A673 (cell line): Measurements from ENCODE around the gene AIFM2. TPM values are rescaled to one million over a fixed set of nuclear protein-coding genes. Genes with fewer than 3 reads are reported as not detected.
"Not testable (repeated sequence)": the region's sequence is repeated elsewhere in the genome, so short reads cannot be mapped to it uniquely, and the experiment has no call there.

ENCODE experiments used
- BruUV-seq: library from RNA; stranded (reverse); fragments of 400-500 nt; replicated peaks from 2 replicates; lab custom pipeline; 2021; lab: Mats Ljungman, UMichigan
- CTCF ChIA-PET: fragments of 300-600 bp; sonication (Branson Sonifier 250); formaldehyde crosslinking; loops from one replicate; lab custom pipeline; 2022; ENCODE audit warnings: antibody characterized with exemption; lab: Charles Lee
- POLR2A ChIA-PET: fragments of 300-600 bp; sonication (Branson Sonifier 250); formaldehyde crosslinking; loops from one replicate; lab custom pipeline; 2022; ENCODE audit warnings: antibody characterized with exemption; ENCODE audit not compliant: low non-redundant PET; lab: Charles Lee
- DNase-seq: peaks from one replicate; pipeline ENCODE4 v3.0.0-alpha.2; 2015; ENCODE audit warnings: low spot score
- H3K27ac ChIP-seq: fragments of 200-600 bp; sonication (generic); 2 replicates; pipeline ENCODE4 v1.5.1; 2016; ENCODE audit warnings: mixed run types, low read depth, mild to moderate bottlenecking, mixed read lengths, antibody characterized with exemption, low read length; ENCODE audit not compliant: poor library complexity, severe bottlenecking
- H3K27me3 ChIP-seq: fragments of 200-600 bp; sonication (generic); replicated peaks from 2 replicates; pipeline ENCODE4 v1.6.1; 2017; ENCODE audit warnings: mixed run types, low read depth, mild to moderate bottlenecking, mixed read lengths, antibody characterized with exemption, low read length; ENCODE audit not compliant: insufficient read depth, poor library complexity
- H3K36me3 ChIP-seq: fragments of 200-600 bp; sonication (generic); 2 replicates; pipeline ENCODE4 v1.6.1; 2016; ENCODE audit warnings: mixed run types, mild to moderate bottlenecking, mixed read lengths, antibody characterized with exemption, low read length; ENCODE audit not compliant: insufficient read depth, poor library complexity, severe bottlenecking
- H3K4me1 ChIP-seq: fragments of 200-600 bp; sonication (generic); 2 replicates; pipeline ENCODE4 v1.6.1; 2017; ENCODE audit warnings: mixed run types, mild to moderate bottlenecking, mixed read lengths, antibody characterized with exemption, low read length; ENCODE audit not compliant: insufficient read depth, poor library complexity, severe bottlenecking
- H3K4me3 ChIP-seq: fragments of 200-600 bp; sonication (generic); 2 replicates; pipeline ENCODE4 v1.5.1; 2016; ENCODE audit warnings: low read depth, mixed run types, mild to moderate bottlenecking, mixed read lengths, low read length; ENCODE audit not compliant: poor library complexity, severe bottlenecking
- H3K9me3 ChIP-seq: fragments of 200-600 bp; sonication (generic); 2 replicates; pipeline ENCODE4 v1.6.1; 2016; ENCODE audit warnings: mixed run types, low read depth, mild to moderate bottlenecking, mixed read lengths, antibody characterized with exemption, low read length; ENCODE audit not compliant: poor library complexity, severe bottlenecking
- EZH2 ChIP-seq: fragments of 200-600 bp; sonication (generic); IDR thresholded peaks from 2 replicates; pipeline ENCODE4 v1.6.1; 2017; ENCODE audit warnings: borderline replicate concordance, low read depth, mild to moderate bottlenecking, mixed read lengths, antibody characterized with exemption, low read length; ENCODE audit not compliant: poor library complexity, severe bottlenecking
- intact Hi-C: fragments of 100-400 bp; cut with micrococcal nuclease; formaldehyde crosslinking; loops from one replicate; pipeline ENCODE4 v1.10.0; 2022; ENCODE audit not compliant: unreplicated experiment
- total RNA-seq: library from RNA; stranded (reverse); gene quantifications from 2 replicates; pipeline ENCODE4 v1.2.3, GENCODE V29; 2021
- TF ChIP-seq, protein P1 (sequence below): fragments of 300-800, 200-600 bp; sonication (generic); conservative IDR thresholded peaks from 2 replicates; pipeline ENCODE4 v1.5.1; 2017; ENCODE audit warnings: low read depth, mild to moderate bottlenecking, antibody characterized with exemption, low read length, moderate library complexity, mixed read lengths

The AIFM2 gene
- total RNA-seq, 1 experiment from 2014 or later = 4.3 TPM

DNA sequence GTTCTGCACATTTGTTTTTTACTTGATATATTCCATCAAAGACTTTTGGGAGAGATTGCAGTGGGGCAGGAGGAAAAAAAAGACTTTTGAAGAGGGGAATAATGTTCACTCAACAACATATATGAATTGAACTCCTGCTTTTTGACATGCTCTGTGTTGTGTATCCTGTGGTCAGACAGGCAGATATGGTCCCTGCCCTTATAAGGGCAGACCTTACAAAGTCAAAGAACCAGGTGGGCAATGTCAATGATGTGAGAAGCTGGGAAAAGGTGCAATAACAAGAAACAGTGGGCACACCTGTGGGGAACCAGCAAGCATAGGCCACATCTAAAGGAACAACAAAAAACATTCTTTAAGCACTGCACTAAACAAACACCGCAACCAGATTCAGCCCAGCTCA, 8.2 kb downstream of the AIFM2 start:
- POLR2A ChIA-PET = no interaction called here
- H3K9me3 ChIP-seq = no peaks in the 10 kb centered on the region
- intact Hi-C loops = no loop called here
- H3K4me1 ChIP-seq = no peaks in the 10 kb centered on the region
- TF ChIP-seq, protein P1, sequence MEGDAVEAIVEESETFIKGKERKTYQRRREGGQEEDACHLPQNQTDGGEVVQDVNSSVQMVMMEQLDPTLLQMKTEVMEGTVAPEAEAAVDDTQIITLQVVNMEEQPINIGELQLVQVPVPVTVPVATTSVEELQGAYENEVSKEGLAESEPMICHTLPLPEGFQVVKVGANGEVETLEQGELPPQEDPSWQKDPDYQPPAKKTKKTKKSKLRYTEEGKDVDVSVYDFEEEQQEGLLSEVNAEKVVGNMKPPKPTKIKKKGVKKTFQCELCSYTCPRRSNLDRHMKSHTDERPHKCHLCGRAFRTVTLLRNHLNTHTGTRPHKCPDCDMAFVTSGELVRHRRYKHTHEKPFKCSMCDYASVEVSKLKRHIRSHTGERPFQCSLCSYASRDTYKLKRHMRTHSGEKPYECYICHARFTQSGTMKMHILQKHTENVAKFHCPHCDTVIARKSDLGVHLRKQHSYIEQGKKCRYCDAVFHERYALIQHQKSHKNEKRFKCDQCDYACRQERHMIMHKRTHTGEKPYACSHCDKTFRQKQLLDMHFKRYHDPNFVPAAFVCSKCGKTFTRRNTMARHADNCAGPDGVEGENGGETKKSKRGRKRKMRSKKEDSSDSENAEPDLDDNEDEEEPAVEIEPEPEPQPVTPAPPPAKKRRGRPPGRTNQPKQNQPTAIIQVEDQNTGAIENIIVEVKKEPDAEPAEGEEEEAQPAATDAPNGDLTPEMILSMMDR = no peak
- no peak for TF ChIP-seq EZH2
- H3K36me3 ChIP-seq = no peaks in the 10 kb centered on the region
- no peak overlapping the region for H3K27ac ChIP-seq
- no peak overlapping the region for H3K4me3 ChIP-seq
- no peaks in the 10 kb centered on the region for H3K27me3 ChIP-seq
- no peak for DNase-seq
- no TSS peak for BruUV-seq
- CTCF ChIA-PET = no interaction called here

DNA sequence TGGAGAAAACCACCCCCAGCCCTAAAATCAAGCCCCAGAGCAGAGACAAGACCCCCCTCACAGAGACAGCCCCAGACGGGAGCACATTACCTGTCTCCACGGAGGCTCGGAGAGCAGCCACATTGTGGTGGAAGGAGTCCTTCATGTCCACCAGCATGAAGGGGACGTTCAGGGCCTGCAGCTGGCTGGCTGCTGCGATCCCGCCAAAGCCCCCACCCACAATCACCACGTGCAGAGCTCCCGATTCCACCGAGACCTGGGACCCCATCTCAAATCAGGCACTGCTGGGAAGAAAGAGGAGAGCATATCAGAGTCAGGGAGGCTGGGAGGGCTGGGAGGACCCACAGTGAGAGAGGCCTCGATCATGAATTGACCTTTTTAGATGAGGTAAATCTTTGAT, 8.8 kb downstream of the AIFM2 start:
- H3K27ac ChIP-seq = no peak overlapping the region
- ChIA-PET CTCF (no interaction called here), POLR2A (no interaction called here)
- no peaks in the 10 kb centered on the region for H3K36me3 ChIP-seq
- DNase-seq = no peak
- H3K4me1 ChIP-seq = no peaks in the 10 kb centered on the region
- H3K4me3 ChIP-seq = no peak overlapping the region
- H3K9me3 ChIP-seq = no peaks in the 10 kb centered on the region
- BruUV-seq = no TSS peak
- H3K27me3 ChIP-seq = no peaks in the 10 kb centered on the region
- intact Hi-C loops = no loop called here
- TF ChIP-seq, protein P1 = no peak
- no peak for TF ChIP-seq EZH2

DNA sequence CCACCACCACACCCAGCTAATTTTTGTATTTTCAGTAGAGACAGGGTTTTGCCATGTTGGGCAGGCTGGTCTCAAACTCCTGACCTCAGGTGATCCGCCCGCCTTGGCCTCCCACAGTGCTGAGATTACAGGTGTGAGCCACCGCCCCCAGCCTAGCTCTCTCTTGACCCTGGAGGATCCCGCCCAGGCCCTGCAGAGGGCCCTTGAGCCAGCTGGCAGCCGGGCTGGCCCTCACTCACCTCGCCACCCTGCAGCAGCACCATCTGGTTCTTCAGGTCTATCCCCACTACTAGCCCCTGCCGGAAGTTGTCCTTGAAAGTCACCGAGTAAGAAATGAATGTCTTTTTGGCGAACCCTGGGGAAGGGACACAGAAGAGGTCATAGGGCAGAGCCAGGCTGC, 9.5 kb downstream of the AIFM2 start:
- H3K4me1 ChIP-seq = not testable (repeated sequence)

DNA sequence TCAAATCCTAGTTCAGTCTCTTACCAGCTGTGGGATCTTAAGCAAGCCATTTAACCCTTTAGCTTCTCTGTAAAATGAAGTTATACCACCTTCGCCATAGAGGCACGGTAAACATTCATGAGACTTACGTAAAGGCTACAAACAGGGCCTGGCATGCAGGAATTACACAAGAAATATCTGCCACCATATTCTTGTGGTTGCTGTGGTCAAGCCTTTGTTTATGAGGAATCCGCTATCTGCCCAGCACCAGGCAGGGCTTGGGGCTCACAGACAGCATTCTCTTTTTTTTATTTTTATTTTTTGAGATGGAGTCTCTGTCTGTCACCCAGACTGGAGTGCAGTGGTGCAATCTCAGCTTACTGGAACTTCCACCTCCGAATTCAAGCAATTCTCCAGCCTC, 9.9 kb downstream of the AIFM2 start:
- DNase-seq = no peak
- Histone ChIP-seq H3K27ac (no peak overlapping the region), H3K9me3 (no peaks in the 10 kb centered on the region), H3K4me3 (no peak overlapping the region), H3K27me3 (no peaks in the 10 kb centered on the region), H3K36me3 (no peaks in the 10 kb centered on the region), H3K4me1 (no peaks in the 10 kb centered on the region)
- intact Hi-C loops = no loop called here
- TF ChIP-seq EZH2 = no peak
- TF ChIP-seq, protein P1 = no peak
- BruUV-seq = no TSS peak
- ChIA-PET CTCF (no interaction called here), POLR2A (no interaction called here)

More for the DNA sequence above, 9.5 kb downstream of the AIFM2 start:
- H3K27me3 ChIP-seq, BruUV-seq, intact Hi-C loops, DNase-seq, H3K4me3 ChIP-seq, POLR2A ChIA-PET, H3K36me3 ChIP-seq, H3K27ac ChIP-seq, CTCF ChIA-PET, H3K9me3 ChIP-seq: not testable (repeated sequence)
